Activated T-cell treated with anti-CD3 and anti-CD28 coated beads, Interleukin-2, amount 50 U/mL, for 1 hour (primary cell): ENCODE measurements around the gene SAPCD2.
"Not testable (repeated sequence)": the region's sequence is repeated elsewhere in the genome, so short reads cannot be mapped to it uniquely, and the experiment has no call there.

Experiments
- DNase-seq: peaks from one replicate; pipeline ENCODE4 v3.0.0-alpha.2; 2020

Gene SAPCD2

DNA sequence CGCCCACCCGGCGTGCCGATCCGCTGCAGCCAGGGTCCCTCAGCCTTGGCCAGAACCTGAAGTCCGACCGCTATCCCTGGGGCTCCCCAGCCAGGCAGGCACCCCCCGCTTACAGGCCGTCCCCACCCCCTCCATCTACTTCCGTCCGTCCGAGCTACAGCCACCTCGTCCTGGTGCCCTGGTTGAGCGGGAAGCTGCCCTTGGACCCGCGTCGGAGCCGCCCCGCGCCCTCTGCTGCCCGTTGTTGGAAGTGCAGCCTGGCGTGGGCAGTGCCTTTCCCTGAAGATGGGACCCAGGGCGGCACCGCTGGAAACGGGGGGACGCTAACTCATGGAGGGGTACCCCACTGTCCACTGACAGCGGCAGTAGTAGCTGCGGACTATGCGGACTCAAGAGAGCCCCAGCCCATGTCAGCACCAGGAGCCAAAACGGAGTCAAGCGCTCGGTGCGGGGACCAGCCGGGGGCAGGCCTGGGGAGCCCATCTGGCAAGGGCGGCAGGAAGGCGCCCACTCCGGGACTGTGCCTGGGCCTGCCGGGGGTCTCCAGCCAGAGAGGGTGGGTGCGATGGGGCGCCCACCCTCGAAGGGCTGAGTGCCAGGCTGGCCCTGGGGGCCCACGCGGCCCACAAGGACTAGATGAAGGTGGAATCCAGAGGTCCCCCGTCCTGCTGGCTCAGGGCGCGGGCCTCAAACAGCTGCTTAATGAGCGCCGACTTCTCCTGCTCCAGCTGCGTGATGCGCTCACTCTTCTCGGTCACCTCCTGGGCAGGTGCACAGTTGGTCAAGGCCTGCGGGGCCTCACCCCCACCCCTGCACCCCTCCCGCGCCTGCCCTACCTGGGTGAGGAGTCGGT is 6.1 kb downstream of the SAPCD2 start:
- peak; percentile 73 for DNase-seq

DNA sequence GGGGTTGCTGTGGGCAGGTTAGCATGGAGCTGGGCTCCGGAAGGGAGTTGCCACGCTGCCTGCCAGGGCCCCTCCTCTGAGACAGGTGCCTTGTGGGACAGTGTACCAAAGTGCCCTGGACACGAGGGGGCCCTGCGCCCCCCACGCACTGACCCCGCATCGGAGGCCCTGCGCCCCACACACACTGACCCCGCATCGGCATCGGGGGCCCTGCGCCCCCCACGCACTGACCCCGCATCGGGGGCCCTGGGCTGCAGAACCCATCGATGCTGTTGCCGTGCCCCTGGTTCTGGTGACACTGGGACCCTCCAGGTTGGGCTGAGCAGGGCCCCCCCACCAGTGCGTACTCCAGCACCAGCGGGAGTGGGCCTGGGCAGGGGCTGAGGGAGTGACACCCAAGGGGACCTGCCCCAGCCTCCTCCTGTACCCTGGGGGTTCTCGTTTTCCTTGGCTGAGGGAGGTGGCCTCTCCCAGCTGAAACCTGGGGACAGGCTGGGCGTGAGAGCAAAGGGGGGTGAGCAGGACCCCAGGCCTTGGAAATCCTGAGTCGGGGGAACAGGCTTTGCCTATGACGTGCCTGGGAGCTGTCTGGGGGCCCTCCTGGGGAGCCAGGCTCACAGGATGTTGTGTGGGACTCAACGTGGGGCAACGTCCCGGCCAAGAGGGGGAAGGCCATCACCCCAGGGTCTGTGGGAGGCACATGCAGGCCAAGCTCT is 6.9 kb downstream of the SAPCD2 start:
- DNase-seq: no peak

GRCh38 chr9:137062798-137063197 is 7.6 kb downstream of the SAPCD2 start:
- DNase-seq: not testable (repeated sequence)

- DNase-seq: no peak
These were observed 8.0 kb downstream of the SAPCD2 start for GRCh38 chr9:137062384-137062783.

DNA sequence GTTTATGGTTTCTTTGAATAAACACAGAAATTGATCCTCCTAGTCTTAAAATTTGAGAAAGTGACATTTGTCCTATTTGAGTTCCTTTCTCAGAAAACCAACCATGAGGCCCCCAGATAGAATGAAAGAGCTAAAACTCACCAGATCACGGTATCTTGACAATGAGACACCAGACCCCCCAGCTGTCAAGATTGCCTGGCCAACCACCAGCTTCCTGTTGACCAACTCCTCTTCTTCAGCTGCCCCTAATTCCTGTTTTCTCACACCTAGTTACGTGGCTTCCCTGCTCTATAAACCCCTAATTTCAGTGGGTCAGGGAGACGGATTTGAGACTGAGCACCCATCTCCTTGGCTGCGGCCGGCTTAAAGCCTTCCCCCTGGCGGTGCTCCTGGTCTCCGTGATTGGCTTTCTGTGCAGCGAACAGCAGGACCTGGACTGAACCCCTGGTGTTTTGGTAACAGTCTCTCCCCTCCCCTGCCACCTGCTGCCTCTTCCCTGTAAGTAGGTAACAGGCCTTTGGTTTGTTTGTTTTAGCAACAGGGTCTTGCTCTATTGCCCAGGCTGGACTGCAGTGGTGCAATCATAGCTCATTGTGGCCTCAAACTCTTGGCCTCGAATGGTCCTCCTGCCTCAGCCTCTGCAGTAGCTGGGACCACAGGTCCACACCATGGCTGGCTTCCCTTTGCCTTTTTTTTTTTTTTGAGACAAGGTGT is 11.7 kb downstream of the SAPCD2 start:
- DNase-seq: no peak

GRCh38 chr9:137057545-137057944 is 12.8 kb downstream of the SAPCD2 start:
- DNase-seq: no peak

- no peak for DNase-seq
These were observed 13.5 kb downstream of the SAPCD2 start for GRCh38 chr9:137056739-137057415.

DNA sequence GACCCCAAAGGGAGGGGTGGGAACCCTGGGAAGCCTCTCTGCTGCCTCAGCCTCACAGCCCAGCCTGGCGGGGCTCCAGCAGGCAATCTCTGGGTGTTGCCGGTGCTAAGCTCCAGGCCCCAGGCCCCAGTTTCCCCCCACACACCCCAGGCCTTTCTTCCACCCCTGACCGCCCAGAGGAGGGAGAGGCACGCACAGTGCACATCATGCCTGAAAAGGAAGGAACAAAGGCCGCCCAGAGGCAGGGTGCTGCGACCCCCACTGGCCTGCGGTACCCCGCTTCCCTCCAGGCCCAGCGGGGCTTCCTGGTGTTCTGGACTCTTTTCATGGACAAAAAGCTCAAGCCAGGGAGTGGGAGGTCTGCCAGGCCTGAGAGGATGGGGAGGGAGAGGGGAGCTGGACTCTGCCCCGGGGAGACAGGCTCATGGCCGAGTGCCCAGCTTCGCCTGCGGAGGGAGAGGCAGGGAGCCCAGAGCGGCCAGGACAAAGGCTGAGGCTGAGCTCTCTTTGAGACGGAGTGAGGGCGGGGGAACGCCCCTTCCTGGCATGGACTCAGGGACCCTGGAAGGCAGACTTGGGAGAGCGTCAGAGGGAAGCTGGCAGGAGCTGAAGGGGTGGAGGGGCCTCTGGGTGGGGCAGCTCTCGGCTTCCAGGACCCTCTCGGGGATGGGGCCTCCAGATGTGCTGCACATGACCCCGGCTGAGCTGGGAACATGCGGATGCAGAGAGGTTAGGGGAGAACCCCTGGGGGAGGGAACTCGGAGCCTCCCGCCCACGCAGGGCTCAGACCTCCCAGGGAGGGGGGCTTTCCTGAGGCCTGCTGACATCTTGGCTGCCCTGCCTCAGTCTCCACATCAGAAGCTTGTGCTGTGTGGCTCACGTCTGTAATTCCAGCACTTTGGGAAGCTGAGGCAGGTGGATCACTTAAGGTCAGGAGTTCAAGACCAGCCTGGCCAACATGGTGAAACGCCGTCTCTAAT is 14.7 kb downstream of the SAPCD2 start:
- DNase-seq: no peak

DNA sequence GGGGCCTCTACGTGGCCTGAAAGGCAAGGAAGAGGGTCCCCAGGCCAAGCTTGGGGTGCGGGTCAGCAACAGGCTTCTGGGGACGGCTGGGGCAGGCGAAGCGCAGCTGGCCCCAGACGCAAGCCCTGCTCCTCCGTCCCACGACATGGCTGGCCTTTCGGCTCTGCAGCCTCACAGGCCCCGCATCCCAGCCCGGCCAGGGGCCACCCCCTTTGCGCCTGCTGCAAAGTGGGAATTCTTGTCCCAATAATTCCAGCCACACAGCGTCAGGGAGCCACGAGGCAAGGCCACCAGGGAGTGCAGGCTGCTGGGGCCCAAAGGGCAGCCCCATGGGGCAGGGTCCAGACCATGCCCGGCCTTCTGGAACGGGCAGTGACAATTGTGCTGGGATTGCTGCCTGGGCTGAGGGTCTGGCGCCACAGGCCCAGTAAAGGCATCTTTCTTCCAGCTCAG is 15.4 kb downstream of the SAPCD2 start:
- no peak for DNase-seq

DNA sequence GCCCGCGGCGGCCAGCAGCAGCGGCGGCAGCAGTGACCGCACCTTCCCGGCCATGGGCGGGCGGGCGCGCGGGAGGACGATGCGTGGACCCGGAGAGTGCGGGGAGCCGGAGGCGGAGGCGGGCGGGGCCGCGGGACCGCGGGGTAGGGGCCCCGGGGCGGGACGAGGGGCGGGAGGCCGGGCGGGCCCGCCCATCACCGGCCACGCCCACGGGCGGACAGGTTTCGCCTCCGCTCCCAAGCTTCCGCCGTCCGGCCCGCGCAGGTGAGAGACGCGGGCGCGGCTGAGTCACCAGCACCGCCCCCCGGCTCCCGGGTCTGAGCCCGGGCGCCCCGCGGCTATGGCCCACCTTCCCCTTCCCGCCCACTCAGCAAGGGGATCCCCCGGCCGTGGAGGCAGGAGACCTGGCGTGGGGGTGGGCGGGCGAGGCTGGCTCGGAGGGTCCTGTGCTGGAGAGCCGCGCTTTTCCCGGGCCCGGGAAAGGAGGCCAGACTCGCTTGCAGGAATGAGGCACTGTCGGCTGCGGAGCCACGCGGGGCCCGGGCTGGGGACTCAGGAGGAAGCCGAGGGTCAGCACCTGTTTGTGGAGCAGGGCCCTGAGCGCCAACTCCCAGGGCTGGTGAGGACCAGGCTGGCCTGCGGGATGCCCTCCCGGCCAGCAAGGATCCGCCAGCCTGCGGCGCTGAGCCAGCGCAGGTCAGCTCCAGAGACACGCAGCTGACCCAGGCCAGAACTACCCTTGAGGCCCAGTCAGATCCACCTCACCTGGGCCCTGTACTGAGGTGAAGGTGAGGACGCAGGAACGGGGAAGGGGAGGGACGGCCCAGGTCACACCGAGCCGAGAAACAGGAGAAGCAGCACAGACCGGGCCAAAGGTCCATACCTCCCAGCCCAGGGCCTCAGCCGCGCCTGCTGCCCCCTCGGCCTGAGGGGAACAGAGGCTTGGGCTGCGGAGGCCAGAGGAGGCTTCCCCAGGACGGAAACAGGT is 16.1 kb downstream of the SAPCD2 start, which contains the start of gene ENTPD2:
TSS of gene ENTPD2 (minus strand) at position 118 of the 988 bp plus-strand sequence. CDS start at position 54, 64 bp downstream.
- peak; percentile 62 for DNase-seq

- no peak for DNase-seq
These were observed 17.1 kb downstream of the SAPCD2 start for GRCh38 chr9:137052998-137053943.

GRCh38 chr9:137052293-137052692 is 18.1 kb downstream of the SAPCD2 start:
- DNase-seq: no peak

GRCh38 chr9:137051145-137051724 is 19.1 kb downstream of the SAPCD2 start:
- DNase-seq: no peak

DNA sequence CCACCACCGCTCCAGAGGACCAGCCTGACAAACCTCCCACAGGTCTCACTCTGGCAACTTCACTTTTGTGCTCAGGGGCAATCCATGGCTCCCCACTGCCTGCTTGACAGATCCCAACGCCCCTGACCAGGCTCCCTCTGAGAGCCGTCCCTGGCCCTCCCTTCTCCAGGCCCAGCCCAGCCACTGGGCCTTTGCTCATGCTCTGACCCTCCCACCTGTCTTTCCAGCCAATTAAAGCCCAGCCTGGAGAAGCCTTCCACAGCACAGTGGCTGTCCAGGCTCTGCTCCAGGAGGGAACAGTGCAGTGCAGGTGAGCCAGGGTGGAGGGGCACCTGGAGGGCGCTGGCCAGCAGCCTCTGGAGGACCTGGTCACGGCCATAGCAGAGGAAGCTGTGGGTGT is 19.8 kb downstream of the SAPCD2 start:
- no peak for DNase-seq

GRCh38 chr9:137049544-137050449 is 20.6 kb downstream of the SAPCD2 start:
- peak; percentile 57 for DNase-seq

DNA sequence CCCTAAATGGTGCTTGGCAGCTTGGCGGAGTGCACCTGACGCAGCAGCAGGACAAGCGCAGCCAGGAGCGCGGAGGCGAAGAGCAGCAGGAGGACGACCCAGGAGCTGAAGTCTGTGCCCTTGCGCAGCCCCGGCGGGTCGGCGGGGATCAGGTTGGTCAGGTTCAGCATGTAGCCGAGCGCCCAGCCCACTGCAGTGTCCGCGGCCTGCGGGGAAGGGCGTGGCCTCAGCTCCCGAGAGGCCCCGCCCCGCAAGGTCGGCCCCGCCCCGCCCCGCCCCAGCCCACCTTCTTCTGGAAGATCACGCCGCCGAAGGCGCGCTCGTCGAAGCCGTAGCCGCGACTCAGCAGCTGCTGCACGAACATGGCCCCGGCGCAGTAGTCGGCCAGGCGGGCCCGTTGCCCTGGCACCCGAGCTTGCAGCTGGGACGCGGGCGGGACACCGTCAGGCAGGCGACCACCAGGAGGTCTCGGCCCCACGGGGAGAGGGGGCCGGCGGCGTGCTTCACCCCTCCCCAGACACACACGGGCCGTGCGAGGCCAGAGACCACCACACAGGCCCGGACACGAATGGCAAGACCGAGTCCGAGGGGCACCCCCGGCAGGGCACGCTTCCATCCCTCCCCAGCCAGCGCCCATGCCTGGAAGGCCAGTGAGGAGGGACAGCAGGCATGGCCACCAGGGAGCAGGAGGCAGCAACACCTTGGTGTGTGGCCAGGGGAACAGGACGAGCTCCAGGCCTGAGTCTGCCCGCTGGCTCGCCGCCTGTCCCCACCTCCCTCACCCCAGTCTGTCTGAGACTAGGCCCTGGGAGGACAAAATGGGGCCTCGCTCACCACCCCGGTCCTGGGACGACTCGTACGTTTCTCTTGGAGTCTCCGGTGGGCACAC is 21.5 kb downstream of the SAPCD2 start:
- DNase-seq: no peak
